GM19324 (cell line): ENCODE measurements around the gene LRIG2.
"Not testable (repeated sequence)": the region's sequence is repeated elsewhere in the genome, so short reads cannot be mapped to it uniquely, and the experiment has no call there.

Source experiments
- ATAC-seq: cut with Tn5 transposase; IDR thresholded peaks from one replicate; pipeline ENCODE4 v1.9.1; 2021; ENCODE audit warnings: mild to moderate bottlenecking, moderate library complexity; ENCODE audit not compliant: unreplicated experiment, low FRiP score

The LRIG2 gene, protein sequence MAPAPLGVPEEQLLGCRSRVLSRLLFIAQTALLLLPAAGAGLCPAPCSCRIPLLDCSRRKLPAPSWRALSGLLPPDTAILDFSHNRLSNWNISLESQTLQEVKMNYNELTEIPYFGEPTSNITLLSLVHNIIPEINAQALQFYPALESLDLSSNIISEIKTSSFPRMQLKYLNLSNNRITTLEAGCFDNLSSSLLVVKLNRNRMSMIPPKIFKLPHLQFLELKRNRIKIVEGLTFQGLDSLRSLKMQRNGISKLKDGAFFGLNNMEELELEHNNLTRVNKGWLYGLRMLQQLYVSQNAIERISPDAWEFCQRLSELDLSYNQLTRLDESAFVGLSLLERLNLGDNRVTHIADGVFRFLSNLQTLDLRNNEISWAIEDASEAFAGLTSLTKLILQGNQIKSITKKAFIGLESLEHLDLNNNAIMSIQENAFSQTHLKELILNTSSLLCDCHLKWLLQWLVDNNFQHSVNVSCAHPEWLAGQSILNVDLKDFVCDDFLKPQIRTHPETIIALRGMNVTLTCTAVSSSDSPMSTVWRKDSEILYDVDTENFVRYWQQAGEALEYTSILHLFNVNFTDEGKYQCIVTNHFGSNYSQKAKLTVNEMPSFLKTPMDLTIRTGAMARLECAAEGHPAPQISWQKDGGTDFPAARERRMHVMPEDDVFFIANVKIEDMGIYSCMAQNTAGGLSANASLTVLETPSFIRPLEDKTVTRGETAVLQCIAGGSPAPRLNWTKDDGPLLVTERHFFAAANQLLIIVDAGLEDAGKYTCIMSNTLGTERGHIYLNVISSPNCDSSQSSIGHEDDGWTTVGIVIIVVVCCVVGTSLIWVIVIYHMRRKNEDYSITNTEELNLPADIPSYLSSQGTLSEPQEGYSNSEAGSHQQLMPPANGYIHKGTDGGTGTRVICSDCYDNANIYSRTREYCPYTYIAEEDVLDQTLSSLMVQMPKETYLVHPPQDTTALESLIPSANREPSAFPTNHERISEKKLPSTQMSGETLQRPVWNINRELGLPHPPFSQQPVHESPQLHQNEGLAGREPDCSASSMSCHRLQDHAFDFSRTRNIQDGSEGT

DNA sequence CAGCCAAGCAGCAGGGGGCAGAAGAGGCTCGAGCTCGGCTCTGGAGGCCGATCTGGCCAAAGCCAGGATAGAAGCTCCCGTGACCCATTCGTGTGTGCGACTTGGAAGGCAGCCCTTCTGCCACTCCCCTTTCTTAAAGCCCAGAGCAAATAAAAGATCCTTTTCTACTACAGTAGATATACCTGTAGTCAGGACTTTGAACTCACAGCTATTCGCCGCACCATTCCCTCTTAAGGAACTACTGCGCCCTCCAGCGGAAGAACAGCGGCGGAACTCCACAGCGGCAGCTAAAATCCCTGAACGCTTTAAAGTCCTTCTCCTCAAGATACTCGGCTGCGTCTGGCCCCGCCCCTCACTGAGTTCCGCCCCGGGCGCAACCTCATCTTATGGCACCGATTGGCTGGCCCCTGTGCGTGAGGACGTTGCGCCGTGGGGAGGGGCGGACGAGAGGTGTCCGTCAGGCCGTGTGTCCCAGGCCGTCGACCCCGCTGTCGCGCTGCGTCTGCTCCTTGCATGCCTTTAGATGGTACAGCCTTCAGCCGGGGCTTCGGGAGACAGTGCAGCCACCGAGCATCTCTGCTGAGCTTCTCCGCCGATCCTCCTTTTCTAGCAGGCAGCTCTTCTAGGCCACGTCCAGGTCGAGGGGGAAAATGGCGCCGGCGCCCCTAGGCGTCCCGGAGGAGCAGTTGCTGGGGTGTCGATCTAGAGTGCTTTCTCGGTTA, at the start of gene LRIG2:
LRIG2 (plus strand) TSS at position 442 of the 722 bp plus-strand sequence; CDS start at position 651, 209 bp downstream.
- ATAC-seq: peak; percentile 98

DNA sequence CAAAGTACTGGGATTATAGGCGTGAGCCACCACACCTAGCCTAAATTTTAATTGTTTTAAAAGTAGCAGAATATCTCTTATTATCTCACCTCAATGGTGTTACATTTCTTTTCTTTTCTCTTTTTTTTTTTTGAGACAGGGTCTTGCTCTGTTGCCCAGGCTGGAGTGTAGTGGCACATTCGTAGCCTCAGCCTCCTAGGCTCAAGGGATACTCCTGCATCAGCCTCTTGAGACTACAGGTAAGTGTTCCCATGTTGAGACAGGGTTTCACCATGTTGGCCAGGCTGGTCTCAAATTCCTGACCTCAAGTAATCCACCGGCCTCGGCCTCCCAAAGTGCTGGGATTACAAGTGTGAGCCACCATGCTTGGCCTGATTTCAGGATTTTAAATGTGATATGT, 49.7 kb upstream of the LRIG2 start:
- ATAC-seq: not testable (repeated sequence)

DNA sequence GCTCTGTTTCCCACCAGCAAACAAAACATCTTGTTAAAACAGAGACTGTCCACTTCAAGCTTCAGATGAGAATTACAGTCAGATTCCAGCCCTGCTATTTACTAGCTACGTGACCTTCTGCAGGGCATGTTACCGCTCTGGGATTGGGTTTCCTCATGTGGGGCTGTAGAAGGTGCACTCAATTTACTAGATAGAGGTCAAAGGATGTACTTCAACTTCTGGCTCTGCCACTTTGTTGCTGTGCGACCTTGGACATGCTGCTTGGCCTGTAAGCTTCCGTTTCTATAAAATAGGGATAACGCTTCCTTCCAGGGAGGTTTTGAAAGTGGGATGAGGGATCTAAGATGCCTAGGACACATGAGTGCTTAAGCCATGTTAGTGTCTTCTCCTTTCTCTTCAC, 46.0 kb upstream of the LRIG2 start:
- no peak for ATAC-seq

DNA sequence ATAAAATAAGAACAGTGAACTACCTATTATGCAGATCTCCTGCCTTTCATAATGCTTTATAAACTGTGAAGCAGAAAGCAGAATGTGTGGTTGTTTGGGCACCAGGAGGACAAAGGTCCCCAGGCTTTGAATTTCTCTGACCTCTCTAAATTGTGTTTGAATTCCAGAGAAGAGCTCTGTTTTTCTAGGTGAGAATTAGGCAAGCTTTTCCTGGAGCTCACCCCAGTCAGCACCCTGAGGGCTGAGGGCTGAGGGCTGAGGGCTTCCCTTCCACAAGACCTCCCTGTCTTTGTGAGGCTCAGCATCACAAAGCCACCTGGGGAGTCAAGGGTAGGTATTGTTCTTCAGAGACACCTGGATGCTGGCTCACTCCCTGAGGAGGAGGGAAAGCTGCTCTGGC, 45.5 kb upstream of the LRIG2 start:
- ATAC-seq: no peak

DNA sequence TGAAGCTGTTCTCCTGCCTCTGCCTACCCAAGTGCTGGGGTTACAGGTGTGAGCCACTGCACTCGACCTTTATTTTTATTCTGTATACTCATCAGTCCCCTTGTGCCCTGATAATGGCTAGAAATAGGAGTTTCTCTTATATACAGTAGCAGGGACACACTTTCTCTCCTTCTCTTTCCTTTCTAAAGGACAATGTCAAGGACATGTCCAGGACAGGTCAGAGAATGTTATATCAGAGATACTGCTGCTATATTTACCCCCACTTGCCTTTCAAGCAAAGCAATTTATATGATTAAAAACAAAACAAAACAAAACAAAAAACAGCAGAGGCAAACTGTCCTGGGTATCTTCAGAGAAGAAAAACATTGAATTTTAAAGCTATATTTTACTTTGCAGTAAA, 43.2 kb upstream of the LRIG2 start:
- ATAC-seq: no peak

DNA sequence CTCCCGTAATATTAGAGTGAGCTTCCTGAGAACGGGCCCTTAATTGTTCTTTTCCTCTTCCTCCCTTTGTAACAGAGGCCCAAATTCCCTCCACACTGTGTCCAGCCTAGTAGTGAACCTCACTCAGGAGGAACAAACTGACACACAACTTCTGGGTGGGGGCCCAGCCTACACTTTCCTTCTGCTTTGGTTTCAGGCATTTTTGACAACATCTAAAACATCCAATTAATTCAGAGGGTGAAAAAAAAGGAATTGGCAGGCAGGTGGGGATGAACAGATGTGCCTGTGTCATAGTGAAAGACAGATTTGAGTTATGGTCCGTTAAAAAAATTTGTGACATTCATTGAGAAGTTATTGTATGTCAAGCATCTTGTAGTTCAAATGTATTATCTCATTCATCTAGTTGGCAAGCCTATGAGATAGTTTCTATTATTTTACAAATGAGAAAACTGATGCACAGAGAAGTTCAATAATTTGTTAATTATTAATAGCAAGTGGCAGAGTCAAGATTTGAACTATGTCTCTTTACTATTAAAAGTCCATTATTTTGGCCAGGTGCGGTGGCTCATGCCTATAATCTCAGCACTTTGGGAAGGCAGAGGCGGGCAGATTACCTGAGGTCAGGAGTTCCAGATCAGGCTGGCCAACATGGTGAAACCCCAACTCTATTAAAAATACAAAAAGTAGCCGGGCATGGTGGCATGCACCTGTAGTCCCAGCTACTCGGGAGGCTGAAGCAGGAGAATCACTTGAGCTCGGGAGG, 41.6 kb upstream of the LRIG2 start:
- no peak for ATAC-seq

DNA sequence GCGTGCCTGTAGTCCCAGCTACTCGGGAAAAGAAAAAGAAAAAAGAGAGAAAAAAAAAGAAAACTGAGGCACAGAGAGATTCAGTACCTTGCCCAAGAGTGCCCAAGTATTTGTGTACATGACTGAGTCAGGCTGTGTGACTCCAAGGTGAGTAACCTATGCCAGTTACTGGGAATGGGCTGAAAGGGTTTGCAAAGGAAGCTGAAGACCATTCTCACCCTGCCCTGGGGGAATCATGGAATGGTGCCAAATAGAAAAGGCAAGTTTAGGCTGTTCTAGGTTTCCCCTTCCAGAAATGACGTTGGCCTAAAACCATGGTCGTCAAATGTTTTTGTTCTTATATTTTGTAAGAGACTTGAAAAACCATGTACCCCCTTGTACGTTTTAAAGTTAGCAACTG, 37.9 kb upstream of the LRIG2 start:
- no peak for ATAC-seq

DNA sequence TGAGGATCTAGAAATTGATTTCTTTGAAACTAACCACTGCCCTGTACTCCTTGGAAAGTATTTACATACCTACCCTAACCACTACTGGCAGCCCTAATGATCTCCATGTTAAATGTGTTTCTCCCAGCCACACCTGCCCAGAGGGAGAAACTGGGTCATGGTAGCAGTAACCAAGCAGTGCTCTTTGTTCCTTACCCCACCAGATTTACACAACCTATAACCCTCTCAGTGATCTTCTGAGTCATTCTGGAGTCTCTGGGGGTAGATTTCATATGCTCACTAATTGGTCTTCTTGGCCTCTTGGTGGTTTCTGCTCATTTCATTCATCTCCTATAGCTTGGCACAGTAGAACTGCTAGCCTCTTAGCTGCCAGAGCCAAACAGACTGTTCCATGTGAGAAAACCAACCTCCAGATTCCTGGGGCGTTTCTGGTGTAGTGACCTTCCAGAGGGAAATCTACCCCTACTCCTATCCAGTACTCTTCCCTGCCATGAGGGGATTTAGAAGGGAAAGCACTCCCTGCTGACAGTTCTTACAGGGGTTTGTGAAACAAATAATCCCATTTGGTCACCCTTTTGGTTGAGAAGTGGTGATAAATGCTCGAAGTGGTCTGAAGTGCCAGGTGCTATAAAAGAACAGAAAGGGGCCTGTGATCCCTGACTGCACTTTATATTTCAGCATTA, 36.2 kb upstream of the LRIG2 start:
- no peak for ATAC-seq

GRCh38 chr1:113040041-113040440, 33.0 kb upstream of the LRIG2 start:
- no peak for ATAC-seq

- no peak for ATAC-seq
Observed at GRCh38 chr1:113040718-113041412, 32.1 kb upstream of the LRIG2 start.

DNA sequence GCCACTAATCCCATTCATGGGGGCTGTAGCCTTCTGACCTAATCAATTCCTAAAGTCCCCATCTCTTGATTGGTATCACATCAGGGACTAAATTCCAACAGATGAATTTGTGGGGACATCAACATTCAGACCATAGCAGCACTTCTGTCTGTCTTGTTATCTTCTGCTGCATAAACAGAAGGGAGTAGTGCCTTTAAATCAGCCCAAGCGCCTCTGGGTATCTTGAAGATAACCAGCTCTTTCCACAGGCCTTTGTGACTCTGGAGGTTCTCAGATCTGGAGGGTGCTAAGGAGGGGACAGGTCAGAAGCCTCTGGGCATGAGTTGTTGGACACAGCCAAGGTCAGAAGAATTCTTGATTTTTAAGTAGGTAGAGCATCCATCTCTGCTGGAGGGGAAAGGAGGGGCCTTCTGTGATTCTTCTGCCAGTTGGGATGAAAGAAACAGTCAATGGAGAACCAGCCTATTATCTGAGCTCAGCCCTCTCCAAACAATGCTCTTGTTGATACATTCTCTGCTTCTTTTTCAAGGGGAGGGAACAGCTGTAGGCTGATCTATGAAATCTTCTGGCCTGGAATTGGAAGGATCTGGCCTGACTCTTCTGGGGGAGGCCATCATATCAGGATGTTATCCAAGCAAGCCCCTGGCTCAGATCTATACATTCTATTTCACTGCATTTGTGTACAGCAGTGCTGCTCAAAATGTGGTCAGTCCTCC, 31.3 kb upstream of the LRIG2 start:
- no peak for ATAC-seq

DNA sequence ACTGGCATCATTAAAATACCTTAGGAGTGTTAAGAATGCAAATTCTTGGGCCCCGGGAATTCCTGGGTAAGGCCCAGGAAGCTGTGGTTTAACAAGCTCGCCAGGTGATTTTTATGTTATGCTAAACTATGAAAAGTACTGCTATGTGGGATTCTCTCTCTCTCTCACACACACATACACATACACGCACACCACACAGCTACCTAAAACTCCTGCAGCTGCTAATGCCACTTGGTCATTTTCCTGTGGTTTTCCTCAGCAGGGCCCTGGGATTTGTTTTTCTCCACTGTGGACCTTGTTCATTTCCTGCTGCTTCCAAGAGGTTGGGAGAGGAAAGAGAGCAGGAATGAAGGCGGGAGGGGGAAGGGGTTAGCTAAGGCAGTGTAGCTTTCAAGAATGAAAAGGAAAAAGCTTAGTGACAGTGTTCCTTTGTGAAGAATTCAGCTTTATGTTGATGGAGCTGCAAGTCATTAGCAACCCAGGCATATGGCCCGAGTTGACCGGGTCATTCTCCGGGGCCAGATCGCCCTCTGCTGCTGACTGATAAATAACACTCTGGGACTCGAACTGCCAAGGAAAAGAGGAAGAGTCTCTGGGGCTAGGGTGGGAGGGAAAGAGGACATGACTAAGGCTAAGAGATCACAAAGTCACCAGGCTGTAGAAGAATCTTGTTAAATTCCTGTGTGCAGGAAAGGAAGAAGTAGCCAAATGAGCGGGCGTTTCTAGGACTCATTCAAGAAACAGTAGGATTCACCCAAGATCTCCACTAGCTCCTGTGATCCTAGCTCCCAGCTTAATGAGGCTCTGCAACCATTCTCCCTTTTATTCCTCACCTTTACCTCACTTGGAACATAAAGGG, 30.5 kb upstream of the LRIG2 start:
- no peak for ATAC-seq

- not testable (repeated sequence) for ATAC-seq
Observed at GRCh38 chr1:113043144-113043488, 29.9 kb upstream of the LRIG2 start.

- no peak for ATAC-seq
Observed at GRCh38 chr1:113046569-113046968, 26.4 kb upstream of the LRIG2 start.

DNA sequence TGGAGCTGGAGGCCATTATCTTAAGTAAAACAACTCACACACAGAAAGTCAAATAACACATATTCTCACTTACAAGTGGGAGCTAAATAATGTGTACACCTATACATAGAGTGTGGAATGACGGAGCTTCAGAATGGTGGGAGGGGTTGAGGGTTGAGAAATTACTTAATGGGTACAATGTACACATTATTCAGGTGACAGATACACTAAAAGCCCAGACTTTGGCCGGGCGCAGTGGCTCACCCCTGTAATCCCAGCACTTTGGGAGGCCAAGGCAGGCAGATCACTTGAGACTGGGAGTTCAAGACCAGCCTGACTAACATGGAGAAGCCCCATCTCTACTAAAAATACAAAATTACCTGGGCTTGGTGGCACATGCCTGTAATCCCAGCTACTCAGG, 24.9 kb upstream of the LRIG2 start:
- no peak for ATAC-seq

DNA sequence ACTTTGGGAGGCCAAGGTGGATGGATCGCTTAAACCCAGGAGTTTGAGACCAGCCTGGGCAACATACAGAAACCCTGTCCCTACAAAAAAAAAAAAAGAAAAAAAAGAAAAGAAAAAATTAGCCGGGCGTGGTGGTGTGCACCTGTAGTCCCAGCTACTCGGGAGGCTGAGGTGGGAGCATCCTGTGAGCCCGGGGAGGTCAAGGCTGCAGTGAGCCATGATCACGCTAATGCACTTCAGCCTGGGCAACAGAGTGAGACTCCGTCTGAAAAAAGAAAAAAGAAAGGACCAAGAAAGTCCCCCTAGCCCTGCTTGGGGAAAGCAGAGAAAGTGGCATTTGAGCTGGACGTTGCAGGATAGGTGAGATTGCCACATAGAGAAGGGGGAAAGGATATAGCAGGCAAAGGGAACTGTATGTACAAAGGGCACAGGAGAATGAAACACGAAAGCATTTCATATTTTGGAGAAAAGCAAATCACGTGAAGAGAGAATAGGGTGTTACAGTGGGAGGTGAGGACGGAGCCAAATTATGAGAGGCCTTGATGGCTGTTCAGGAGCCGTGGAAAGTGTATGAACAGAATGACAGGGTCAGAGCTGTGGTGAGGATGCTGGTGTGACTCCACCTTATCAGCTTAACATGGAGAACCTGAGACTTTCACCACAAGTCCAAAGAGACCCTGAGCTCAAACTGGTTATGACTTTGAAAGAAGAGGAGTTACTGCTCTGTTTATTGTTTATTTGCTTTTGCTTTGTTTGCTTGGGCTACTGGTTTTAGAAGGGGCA, 19.5 kb upstream of the LRIG2 start:
- ATAC-seq: no peak

DNA sequence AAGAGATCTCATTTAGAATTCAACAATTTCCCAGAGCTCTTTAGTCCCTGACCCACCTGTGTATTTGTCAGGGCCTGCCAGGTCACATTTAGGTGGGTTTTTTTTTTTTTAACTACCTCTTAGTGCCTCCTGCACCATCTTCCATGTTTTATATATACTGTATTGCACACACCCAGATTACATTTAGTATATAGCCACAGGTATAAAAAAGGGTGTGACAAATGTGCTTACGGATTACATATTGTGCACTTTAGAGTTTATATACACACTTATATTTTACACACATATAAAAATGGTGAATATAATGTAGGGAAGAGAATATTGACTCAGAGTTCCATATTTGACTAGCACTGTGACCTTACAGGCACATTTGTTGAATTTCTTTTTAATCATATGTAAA, 17.4 kb upstream of the LRIG2 start:
- no peak for ATAC-seq
